HepG2 (cell line): ENCODE data around the gene MLLT10. TPM values are rescaled to one million over a fixed set of nuclear protein-coding genes. Genes with fewer than 3 reads are reported as not detected.

Source experiments
- ETV5 ChIP-seq: IDR thresholded peaks from 2 replicates; pipeline ENCODE4 v1.6.1; 2018; ENCODE audit warnings: missing biosample characterization, missing genetic modification reagents, inconsistent platforms, borderline replicate concordance
- GATAD1 ChIP-seq: IDR thresholded peaks from 2 replicates; pipeline ENCODE4 v1.6.1; 2016; ENCODE audit warnings: missing genetic modification reagents, missing compliant biosample characterization
- HNF1A ChIP-seq, 2 experiments: sonication (generic) in 1 of 2; formaldehyde crosslinking in 1 of 2; IDR thresholded peaks; 2 replicates each; pipeline versions ENCODE4 v1.4.0 to v1.6.1; 2016 to 2020; ENCODE audit warnings: borderline replicate concordance in 1 of 2, low read depth in 1 of 2, mild to moderate bottlenecking in 1 of 2, missing genetic modification reagents in 1 of 2
- NAIF1 ChIP-seq: sonication (generic); formaldehyde crosslinking; IDR thresholded peaks from 2 replicates; pipeline ENCODE4 v1.5.0; 2020; ENCODE audit warnings: mild to moderate bottlenecking, missing genetic modification reagents, borderline replicate concordance
- PAX8 ChIP-seq: sonication (generic); formaldehyde crosslinking; IDR thresholded peaks from 2 replicates; pipeline ENCODE4 v1.8.0; 2022; ENCODE audit warnings: mild to moderate bottlenecking, missing genetic modification reagents, borderline replicate concordance
- RELA ChIP-seq: sonication (generic); formaldehyde crosslinking; IDR thresholded peaks from 2 replicates; pipeline ENCODE4 v1.4.0; 2020; ENCODE audit warnings: missing genetic modification reagents
- SSRP1 ChIP-seq: IDR thresholded peaks from 2 replicates; pipeline ENCODE4 v1.6.1; 2016; ENCODE audit warnings: control low read depth
- TGIF2 ChIP-seq: IDR thresholded peaks from 2 replicates; pipeline ENCODE4 v1.6.1; 2016; ENCODE audit warnings: control low read depth, missing compliant biosample characterization
- ZBTB21 ChIP-seq: sonication (generic); formaldehyde crosslinking; IDR thresholded peaks from 2 replicates; pipeline ENCODE4 v1.4.0; 2020; ENCODE audit warnings: missing genetic modification reagents
- ZBTB25 ChIP-seq: IDR thresholded peaks from 2 replicates; pipeline ENCODE4 v1.6.1; 2018; ENCODE audit warnings: missing genetic modification reagents
- ZBTB3 ChIP-seq: sonication (generic); formaldehyde crosslinking; IDR thresholded peaks from 2 replicates; pipeline ENCODE4 v1.4.0; 2020; ENCODE audit warnings: low read depth, mild to moderate bottlenecking, moderate library complexity, missing genetic modification reagents, borderline replicate concordance
- ZBTB44 ChIP-seq: sonication (generic); formaldehyde crosslinking; IDR thresholded peaks from 2 replicates; pipeline ENCODE4 v1.4.0; 2020; ENCODE audit warnings: missing genetic modification reagents
- ZC3H4 ChIP-seq: sonication (generic); formaldehyde crosslinking; IDR thresholded peaks from 2 replicates; pipeline ENCODE4 v1.4.0; 2020; ENCODE audit warnings: missing genetic modification reagents, borderline replicate concordance
- ZMYM4 ChIP-seq: sonication (generic); formaldehyde crosslinking; IDR thresholded peaks from 2 replicates; pipeline ENCODE4 v1.8.1; 2023; ENCODE audit warnings: mild to moderate bottlenecking, missing genetic modification reagents
- ZNF564 ChIP-seq: sonication (generic); formaldehyde crosslinking; IDR thresholded peaks from 2 replicates; pipeline ENCODE4 v1.8.1; 2023; ENCODE audit warnings: mild to moderate bottlenecking, missing genetic modification reagents
- ZNF839 ChIP-seq: sonication (generic); formaldehyde crosslinking; IDR thresholded peaks from 2 replicates; pipeline ENCODE4 v1.4.0; 2020; ENCODE audit warnings: missing genetic modification reagents, mild to moderate bottlenecking, borderline replicate concordance
- ZSCAN21 ChIP-seq: sonication (generic); formaldehyde crosslinking; IDR thresholded peaks from 2 replicates; pipeline ENCODE4 v1.8.0; 2022; ENCODE audit warnings: mild to moderate bottlenecking, missing genetic modification reagents, moderate library complexity, borderline replicate concordance
- polyA plus RNA-seq, 8 experiments: library from polyadenylated mRNA; depleted of rRNA in 3 of 8; stranded (reverse) in 7 of 8; unstranded in 1 of 8; fragments of >200 nt; fragmentation: Illumina TruSeq in 4 of 8; extraction: Trizol in 4 of 8; gene quantifications; 2 replicates each; pipeline versions ENCODE4 v1.2.1 to v1.2.3, GENCODE V29; 2011 to 2016; ENCODE audit warnings: low read depth in 4 of 8, missing spikeins in 1 of 8, mixed read lengths in 1 of 8; ENCODE audit not compliant: insufficient read depth in 1 of 8
- total RNA-seq, 5 experiments: library from RNA; depleted of rRNA; stranded (reverse); fragments of >200 nt; fragmentation: Illumina TruSeq; extraction: Trizol; gene quantifications; 2 replicates each; pipeline ENCODE4 v1.2.3, GENCODE V29; 2016; ENCODE audit warnings: low read depth in 1 of 5
- TF ChIP-seq, protein P1 (sequence below): sonication (generic); formaldehyde crosslinking; conservative IDR thresholded peaks from 2 replicates; pipeline ENCODE4 v1.4.0; 2020; ENCODE audit warnings: missing genetic modification reagents
- TF ChIP-seq, protein P2 (sequence below): sonication (generic); formaldehyde crosslinking; IDR thresholded peaks from 2 replicates; pipeline ENCODE4 v1.8.0; 2022; ENCODE audit warnings: mild to moderate bottlenecking, missing genetic modification reagents, moderate library complexity

MLLT10 gene
- total and polyA plus RNA-seq, 2 of the 13 experiments (the other 11 are each of a cell fraction or from before 2014, with no cell fraction given): 51.3 to 84.1 TPM

GRCh38 chr10:21525367-21526187, 8.5 kb upstream of the MLLT10 start, which contains the start of gene SKIDA1 (continued):
- TF ChIP-seq SSRP1 (CRISPR knock-in tag) (0 out of 2 replicates have a peak, but pooled peaks have one; percentile 76), ZBTB3 (CRISPR knock-in tag) (0 out of 2 replicates have a peak, but pooled peaks have one; percentile 9), NAIF1 (CRISPR knock-in tag) (peak; percentile 82; the same call in 1 of the 2 replicates), ZNF564 (CRISPR knock-in tag) (peak; percentile 84), RELA (CRISPR knock-in tag) (peak; percentile 89), ZSCAN21 (CRISPR knock-in tag) (peak; percentile 49; the same call in 1 of the 2 replicates), HNF1A (IDR thresholded peaks at IDR 0.05; ENCODE audit: low read depth) (peak; percentile 21; the same call in 1 of the 2 replicates), HNF1A (CRISPR knock-in tag; IDR thresholded peaks at IDR 0.05; ENCODE audit: borderline replicate concordance) (no peak), ZC3H4 (CRISPR knock-in tag) (peak; percentile 18), ZBTB44 (CRISPR knock-in tag) (no peak), GATAD1 (CRISPR knock-in tag) (0 out of 2 replicates have a peak, but pooled peaks have one; percentile 16), ZMYM4 (CRISPR knock-in tag) (peak; percentile 74), ZNF839 (CRISPR knock-in tag) (peak; percentile 92), TGIF2 (CRISPR knock-in tag) (0 out of 2 replicates have a peak, but pooled peaks have one; percentile 16), ETV5 (CRISPR knock-in tag) (peak; percentile 72), ZBTB25 (CRISPR knock-in tag) (peak; percentile 100), PAX8 (CRISPR knock-in tag) (no peak; the same call in 1 of the 2 replicates), ZBTB21 (CRISPR knock-in tag) (0 out of 2 replicates have a peak, but pooled peaks have one; percentile 13)
- TF ChIP-seq, protein P1, sequence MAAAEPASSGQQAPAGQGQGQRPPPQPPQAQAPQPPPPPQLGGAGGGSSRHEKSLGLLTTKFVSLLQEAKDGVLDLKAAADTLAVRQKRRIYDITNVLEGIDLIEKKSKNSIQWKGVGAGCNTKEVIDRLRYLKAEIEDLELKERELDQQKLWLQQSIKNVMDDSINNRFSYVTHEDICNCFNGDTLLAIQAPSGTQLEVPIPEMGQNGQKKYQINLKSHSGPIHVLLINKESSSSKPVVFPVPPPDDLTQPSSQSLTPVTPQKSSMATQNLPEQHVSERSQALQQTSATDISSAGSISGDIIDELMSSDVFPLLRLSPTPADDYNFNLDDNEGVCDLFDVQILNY: 0 out of 2 replicates have a peak, but pooled peaks have one; percentile 47
- TF ChIP-seq, protein P2, sequence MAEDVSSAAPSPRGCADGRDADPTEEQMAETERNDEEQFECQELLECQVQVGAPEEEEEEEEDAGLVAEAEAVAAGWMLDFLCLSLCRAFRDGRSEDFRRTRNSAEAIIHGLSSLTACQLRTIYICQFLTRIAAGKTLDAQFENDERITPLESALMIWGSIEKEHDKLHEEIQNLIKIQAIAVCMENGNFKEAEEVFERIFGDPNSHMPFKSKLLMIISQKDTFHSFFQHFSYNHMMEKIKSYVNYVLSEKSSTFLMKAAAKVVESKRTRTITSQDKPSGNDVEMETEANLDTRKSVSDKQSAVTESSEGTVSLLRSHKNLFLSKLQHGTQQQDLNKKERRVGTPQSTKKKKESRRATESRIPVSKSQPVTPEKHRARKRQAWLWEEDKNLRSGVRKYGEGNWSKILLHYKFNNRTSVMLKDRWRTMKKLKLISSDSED (CRISPR knock-in tag): no peak
